Activated effector memory CD4-positive, alpha-beta T cell treated with Interleukin-2 at 50 U/mL for 16 hours (primary cell): ENCODE results near the gene GBP1.
"Not testable (repeated sequence)": the region's sequence is repeated elsewhere in the genome, so short reads cannot be mapped to it uniquely, and the experiment has no call there.

Experiments used
- DNase-seq: peaks from one replicate; pipeline ENCODE4 v3.0.0-alpha.2; 2020

The GBP1 gene

DNA sequence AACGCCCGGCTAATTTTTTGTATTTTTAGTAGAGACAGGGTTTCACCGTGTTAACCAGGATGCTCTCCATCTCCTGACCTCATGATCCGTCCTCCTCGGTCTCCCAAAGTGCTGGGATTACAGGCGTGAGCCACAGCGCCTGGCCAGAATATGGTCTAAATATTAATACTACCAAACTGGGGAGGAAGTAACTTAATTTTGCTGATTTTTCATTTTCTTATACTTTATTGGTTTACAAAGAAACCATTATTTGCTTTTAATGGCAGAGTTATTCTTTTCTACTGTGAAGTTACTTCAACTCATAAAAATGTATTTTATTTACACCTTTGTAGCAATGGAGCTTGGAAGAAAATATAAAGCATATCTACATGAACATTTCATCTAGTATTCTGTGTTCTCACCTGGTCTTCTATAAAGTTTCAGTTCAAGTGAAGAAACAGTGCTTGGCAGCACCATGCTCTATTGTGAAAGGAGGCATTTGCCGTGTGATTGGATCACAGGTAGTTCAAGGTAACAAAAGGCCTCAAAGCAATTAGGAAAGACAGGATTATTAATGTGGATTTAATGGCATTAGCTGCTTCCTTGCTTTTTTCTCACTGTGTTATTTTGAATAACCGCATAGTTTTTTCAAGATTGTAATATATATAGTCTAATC is 13.6 kb downstream of the GBP1 start:
- DNase-seq = no peak

DNA sequence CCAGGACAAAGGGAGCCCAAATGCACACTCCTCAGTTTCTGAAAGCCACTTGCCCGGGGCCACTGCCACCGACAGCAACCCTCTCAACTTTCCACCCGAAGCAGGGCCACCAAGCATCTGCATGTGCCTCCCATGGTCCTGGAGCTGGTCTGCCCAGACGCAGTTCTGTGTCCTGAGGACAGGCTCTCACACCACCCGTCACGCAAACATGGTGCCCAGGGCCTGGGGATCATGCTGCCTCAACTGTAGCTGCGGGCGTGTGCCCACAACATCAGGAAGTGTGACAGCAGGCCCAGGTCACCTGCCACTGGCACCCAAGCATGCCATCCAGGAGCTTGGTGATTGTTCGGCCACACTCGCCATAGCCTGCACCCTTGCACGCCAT is 14.4 kb downstream of the GBP1 start:
- no peak for DNase-seq

DNA sequence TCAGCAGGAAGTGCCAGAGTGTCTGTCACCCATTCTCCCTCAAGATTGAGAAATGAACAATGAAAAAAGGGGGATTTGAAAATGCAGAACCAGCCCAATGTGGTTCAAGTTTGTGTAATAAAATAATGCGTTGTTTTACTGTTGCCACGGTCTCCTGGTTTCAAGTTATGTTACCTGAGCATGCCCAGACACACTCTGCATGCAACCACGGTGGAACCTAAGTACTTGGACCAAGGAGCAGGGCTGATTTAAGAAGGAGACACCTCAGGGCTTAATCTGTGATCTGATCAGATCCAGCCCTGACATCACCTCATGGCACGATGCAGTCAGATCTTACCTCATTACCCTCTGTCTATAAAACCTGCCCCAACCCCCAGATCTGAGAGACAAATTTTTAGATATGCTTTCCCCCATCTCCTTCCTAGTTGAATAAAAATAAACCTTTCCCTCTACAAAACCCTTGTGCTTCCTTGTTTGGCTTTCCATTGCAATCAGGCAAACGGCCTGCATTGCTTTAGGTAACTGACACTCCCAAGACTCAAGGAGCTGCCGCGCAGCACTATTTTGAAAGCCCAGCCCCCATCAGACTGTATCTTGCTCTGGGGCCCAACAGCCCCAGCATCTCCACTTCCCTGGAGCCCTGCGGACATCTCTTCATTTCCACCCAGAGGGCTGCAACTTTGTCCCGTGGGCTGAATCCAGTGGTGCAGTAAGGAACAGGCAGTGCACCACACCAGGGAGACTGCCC is 14.9 kb downstream of the GBP1 start:
- DNase-seq = not testable (repeated sequence)

DNA sequence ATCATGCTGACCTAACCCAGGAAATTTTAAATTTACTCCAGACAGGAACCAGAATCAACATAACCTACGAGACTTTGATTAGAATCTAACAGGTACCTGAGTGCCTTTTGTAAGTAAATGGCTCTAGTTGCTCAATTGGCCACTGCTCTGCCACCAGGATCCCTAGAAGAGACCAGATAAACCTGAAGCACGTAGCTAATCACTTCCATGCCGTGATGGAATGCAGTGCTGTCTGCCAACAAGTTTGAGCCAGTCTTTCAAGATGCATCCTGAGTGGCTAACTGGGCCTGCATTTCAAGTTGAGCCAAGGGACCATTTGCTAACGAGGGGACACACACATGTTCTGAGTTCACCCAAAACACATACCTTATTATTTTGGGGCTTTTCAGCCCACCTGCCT is 15.8 kb downstream of the GBP1 start:
- DNase-seq = not testable (repeated sequence)

DNA sequence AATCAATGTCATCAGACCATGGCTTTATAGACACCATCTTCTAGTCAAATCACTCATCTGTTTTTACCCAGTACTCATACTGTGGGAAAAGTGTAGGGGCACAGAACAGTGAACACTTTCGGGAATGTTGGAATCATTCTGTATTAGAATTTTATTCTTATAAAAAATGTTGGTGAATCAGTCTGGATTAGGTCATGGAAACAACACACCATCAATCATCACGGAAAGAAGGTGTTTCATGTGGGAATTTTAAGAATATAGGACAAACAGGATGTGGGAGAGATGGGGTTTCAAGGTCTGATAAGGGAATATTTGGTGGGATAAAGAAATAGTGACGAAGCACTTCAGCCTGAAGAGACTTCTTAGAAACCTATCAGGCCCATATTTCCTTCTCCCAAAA is 17.3 kb downstream of the GBP1 start:
- DNase-seq = no peak

DNA sequence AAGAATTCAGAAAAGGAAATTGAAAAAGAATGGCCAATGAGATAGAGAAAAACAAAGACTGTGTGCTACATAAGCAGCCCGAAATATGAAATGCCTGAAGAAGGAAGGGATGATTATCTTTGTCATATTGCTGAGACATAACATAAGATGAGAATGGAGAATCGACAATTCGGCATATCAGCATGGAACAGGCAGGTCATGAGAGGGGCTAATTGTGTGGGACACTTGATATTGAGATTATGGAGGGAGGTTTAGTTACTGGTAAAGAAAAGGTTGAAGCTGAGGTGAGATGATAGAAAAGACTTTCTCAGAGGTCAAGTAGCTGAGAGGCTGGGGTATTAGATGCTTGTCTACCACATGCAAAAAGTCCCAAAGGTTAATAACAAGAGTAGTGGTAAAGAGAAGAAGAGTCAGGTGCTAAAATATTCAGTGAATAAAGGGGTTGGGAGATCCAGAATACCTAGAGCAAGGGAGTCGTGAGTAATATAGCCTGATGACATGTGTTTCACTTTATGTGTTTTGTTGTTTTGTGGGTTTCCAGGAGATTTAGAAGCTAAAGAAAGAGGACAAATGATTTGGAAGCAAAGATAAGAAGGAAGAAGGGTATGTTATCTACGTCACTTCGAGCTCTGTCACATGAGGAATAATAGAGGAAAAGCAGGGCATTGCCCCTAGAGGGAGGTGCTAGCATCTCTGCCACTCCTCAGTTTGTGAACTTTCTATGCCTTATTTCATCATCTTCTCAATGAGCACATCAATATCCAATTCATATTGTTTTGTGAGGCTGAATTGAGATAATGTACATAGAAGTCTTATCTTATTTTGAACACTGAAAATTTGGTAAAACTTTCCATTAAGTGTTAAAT is 18.5 kb downstream of the GBP1 start:
- not testable (repeated sequence) for DNase-seq

DNA sequence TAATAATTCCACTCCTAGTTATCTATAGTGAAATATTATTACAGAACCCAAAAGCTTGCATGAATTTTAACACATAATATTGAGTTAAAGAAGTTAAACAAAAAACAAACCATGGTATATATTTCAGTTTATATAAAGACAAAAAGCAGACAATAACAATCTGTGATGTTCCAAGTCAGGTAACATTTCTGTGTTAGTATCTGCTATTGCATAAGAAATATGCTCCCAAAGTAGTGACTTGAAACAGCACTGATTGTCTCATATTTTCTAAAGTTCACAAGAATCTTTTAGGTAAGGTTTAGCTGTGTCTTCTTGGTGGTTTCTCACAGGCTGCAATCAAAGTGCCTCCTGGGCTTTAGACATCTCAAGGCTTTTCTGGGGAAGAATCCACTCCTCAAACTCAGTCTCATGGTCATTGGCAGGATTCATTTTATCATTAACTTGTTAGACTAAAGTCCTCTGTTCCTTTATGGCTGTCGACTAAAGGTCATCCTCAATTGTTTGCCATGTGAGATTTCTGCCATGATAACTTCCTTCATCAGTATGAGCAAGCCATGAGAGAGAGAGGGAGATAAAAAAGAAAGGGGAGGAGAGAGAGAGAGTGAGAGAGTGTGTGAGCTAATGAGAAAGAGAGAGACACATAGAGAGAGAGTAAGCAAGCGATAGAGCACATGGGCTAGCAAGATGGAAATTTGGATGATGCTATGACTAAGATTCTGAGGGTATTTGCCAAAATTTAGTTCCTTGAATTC is 19.9 kb downstream of the GBP1 start:
- DNase-seq = no peak

DNA sequence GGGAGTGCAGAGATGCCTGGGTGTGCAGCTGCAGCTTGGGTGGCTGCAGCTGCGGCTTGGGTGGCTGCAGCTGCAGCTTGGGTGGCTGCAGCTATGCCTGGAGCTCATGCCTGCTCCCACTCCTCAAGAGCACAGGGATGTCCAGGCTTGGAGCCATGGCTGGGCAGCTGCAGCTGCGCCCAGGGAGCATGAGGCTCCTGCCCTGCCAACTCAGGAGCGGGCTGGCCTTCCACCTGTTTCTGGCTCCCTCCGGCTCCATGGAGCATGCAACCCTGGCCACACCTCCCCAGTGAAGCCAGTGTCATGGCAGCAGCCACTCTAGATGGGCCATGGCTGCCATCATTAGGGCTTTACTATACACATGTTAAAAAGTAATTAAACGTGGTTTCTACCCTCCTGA is 21.1 kb downstream of the GBP1 start:
- DNase-seq = no peak

DNA sequence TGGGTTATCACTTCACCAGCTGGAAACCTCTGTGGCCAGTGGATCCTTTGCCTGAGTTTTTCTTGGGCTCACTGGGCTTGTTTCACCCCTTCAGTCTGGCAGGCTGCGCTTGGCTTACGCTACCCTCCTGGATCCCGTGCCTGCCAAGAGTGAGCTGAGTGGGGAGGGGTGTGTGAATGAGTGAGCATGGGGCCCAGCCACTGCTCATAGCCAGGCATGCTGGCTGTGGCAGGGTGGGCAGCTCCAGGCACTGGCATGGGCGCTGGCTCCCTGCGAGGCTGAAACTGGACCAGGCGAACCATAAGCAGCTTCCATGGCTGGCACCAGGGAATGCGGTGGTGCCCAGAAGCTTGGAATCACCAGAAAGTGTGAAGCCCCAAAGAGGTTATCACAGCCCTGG is 22.5 kb downstream of the GBP1 start:
- DNase-seq = no peak

DNA sequence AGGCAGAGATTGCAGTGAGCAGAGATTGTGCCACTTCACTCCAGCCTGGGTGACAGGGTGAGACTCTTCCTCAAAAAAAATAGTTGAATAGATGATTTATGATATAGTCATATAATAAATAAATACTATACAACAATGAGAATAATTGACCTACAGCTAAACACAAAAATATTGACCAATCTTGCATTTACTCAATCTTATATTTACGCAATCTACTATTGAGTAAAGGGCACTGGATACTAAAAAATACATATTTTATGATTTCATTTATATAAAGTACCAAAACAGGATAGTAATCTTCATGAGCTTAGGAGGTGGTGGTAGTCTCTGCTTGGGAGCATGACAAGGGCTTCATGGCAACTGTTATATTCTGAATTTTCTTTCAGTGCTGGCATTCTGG is 23.3 kb downstream of the GBP1 start:
- DNase-seq = no peak

DNA sequence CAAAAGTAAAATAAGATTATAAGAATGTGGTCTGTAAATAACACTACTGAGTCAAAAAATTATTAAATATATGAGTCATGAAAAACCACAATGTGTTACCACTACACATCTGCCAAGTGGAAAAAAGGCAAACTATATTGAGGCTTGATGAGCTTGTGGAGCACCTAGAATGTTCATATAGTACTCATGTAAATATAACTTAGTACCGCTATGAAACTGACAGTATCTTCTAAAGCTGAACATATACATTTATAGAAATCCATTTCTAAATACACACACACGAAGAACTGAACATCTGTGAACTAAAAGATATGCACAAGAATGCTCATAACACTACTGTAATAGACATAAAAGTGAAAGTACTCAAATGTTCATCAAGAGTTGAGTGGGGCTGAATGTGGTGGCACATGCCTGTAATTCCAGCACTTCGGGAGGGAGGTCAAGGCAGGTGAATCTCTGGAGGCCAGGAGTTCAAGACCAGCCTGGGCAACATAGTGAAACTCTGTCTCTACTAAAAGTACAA is 23.8 kb downstream of the GBP1 start:
- DNase-seq = no peak

DNA sequence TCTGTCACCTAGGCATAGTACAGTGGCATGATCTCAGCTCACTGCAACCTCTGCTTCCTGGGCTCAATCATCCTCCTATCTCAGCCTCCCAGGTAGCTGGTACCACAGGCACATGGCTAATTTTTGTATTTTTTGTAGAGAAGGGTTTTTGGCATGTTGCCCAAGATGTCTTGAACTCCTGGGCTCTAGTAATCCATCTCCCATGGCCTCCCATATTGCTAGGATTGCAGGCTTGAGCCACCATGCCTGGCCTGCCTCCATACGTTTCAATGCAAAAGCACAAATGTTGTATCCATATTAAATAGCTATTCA is 24.7 kb downstream of the GBP1 start:
- no peak for DNase-seq

DNA sequence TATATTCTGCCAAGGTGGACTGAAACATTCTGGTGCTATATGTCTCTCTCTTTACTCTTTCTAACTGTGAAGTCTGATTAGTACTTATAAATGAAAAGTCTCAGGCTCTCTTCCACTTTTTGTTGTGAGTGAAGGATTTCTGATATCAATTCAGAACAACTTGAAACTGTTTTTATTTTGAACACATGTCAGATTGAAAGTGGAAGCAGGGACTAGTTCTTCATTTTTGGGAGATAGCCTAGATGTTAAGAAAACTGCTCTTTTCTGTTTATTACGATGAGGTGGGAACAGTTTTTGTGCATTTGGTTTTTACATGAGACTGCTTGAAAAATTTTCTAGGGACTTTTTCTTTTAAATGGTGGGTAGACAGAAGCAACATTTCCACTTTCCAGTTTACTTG is 27.8 kb downstream of the GBP1 start:
- no peak for DNase-seq

DNA sequence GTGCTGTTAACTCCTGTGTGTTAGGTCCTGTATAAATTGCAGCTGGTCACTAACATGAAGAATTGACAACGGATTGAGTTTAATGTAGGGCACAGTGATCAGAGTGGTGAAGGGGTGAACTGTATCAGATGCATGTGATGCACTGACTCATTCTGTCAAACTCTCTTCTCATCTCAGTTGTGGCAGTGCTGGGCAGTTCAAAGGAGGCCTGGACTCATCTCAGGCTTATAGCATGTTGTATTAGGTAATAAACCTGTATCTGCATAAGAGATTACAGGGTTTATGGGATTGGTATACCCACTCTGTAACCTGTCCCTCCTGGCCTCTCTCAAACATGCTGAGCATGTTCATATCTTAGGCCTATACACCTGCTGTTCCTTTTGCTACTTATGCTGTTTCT is 29.9 kb downstream of the GBP1 start:
- no peak for DNase-seq

DNA sequence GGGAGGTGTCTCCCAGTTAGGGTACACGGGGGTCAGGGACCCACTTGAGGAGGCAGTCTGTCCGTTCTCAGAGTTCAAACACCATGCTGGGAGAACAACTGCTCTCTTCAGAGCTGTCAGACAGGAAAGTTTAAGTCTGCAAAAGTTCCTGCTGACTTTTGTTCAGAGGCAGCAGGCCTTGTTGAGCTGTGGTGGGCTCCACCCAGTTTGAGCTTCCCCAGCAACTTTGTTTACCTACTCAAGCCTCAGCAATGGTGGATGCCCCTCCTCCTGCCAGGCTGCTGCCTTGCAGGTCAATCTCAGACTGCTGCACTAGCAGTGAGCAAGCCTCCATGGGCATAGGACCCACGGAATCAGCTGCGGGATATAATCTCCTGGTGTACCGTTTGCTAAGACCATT is 31.0 kb downstream of the GBP1 start:
- peak; percentile 28 for DNase-seq

DNA sequence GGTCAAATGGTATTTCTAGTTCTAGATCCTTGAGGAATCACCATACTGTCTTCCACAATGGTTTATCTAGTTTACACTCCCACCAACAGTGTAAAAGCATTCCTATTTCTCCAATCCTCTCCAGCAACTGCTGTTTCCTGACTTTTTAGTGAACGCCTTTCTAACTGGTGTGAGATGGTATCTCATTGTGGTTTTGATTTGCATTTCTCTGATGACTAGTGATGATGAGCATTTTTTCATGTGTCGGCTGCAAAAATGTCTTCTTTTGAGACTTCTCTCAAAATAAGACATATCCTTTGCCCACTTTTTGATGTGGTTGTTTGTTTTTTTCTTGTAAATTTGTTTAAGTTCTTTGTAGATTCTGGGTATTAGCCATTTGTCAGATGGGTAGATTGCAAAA is 36.0 kb downstream of the GBP1 start:
- not testable (repeated sequence) for DNase-seq

DNA sequence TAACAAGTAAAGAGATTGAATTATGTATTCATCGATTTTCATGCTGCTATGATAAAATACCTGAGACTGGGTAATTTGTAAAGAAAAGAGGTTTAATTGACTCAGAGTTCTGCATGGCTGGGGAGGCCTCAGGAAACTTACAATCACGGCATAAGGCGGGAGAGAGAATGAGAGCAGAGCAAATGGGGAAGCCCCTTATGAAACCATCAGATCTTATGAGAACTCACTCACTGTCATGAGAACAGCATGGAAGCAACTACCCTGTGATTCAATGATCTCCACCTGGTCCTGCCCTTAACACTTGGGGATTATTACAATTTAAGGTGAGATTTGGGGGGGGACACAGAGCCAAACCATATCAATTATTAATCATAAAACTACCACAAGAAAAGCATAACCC is 39.1 kb downstream of the GBP1 start:
- no peak for DNase-seq

DNA sequence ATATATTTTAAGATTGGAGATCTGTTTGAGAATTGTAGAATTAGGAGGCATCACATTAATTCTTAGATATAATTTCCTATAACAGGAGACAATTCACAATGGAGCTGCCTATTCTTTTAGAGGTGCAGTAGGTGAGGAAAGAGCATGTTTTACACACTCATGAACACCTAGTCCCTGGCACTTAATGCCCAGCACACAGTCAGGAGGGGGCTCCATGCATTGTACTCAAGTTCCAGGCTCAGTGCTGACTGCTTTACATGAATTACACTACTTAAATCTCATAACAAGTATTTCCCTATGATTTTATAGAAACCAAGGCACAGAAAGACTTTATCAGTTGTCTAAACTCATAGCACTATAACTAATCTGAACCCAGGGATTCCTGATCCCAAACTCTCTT is 42.0 kb downstream of the GBP1 start:
- DNase-seq = no peak

DNA sequence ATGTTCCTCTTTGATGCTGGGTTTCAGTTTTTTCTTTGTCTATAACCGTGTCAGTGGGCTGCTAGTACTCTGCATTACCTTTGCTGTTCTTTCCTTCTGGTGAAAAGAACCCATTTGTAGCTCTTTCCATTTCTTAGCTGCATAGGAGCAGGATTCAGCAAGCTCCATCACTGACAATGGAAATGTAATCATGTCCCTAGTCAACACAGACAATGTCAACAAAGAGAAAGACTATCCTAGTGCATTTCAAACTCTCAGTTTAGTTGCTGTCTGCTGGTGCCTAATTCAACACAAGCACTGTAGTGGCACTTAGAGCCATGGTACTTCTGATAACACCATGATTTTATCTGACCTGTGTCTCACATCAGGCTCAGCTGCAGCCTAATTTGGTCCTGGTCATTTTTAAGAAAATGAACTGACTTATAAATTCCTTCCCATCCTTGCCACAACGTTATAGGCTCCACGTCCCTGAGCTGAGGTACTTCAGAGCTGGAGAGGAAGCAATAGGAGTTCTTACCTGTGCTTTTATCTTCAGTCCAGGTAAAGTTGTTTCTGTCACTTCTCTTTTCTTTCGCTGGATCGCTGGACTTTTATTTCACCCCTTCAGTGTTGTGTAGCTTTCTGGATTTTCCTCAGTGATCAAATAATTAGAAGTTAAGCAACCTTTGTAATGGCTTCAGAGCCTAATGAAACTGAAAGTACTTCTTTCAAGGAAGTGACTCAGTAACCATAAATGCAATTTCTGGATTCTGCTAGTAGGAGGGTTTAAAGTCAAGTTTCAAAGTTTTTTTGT is 42.6 kb downstream of the GBP1 start, which contains the start of gene GBP3:
GBP3 (minus strand) TSS at position 700 of the 793 bp plus-strand sequence. CDS start 2,145 bp downstream, outside the sequence.
- DNase-seq = no peak

DNA sequence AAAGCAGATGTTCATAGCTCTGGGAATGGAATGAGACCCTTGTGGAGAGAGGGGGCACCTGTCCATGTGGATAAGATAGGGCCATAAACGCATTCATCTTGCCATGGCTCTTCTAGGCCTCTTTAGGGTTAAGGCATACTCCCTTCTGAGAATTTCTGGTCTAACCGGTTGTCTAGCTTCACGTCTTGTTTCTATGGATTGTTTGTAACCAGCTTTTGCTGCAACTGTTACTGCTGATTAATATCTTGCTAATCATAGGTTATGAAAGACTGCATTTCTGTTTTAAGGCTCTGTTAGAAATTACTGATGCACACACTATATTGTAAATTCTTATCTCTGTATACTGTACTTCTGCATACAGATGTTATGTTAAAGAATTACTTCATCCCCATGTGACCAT is 46.7 kb downstream of the GBP1 start:
- DNase-seq = not testable (repeated sequence)

DNA sequence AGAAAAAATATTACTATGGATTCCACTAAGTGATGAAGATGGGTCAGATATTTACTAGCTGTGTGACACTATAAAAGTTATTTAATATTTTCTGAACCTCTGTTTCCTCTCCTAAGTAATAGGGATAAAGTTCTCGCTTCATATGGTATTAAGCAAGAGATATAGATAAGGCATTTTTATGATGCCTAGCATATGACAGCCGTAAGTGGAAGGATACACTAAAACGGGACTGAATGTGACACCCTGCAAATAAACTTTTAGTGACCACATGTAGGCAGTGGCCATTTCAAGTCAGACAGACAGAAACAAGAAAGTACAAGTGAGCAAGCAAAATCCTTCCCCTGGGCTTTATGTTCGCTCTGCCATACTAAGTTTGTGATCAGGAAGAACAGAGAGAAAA is 56.5 kb downstream of the GBP1 start:
- DNase-seq = no peak
